Measurements from ENCODE around the gene SART1.

Gene SART1

GRCh38 chr11:65967329-65967934, 5.9 kb downstream of the SART1 start:
- no peak for DNase-seq

DNA sequence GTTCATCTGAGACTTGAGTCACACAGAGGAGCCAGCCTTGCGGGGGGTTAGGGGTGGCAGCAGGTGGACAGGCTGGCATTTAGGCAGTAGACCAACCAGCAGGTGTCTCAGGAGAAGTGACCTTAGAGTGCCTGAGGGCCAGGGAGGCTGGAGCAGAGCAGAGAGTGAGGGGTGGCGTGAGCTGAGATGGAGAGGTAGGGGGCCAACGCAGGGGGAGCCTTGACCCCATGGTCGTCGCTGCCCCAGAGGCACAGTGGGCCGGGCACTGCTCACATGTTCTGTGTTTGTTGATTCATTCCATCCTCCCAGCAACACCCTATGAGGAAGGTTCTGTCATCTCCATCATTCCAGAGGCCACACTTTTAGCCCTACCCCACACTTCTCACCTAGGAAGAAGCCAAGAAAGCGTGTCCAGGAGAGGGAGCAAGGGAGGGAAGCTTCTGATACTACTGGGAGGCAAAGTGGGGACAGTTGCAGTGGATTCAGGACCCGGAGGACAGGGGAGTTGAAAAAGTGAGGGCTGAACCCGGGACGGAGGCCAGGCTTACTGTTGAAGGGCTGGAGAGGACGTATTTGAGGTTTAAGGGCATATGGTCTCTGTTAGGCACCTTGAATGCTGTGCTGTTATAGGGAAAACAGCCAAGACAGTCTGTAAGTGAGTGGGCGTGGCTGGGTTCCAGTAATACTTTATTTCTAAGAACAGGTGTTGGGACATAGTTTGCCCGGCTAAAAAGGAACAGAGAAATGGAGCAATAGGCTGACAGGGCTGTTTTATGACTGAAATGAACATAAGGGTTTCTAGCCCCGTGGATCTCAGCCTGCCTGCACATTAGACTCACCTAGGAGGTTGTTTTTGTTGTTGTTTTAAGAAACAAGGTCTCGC, 7.3 kb downstream of the SART1 start:
- DNase-seq: no peak

- DNase-seq: no peak
Measured at GRCh38 chr11:65972116-65972515, 10.6 kb downstream of the SART1 start.

- no peak for DNase-seq
Measured at GRCh38 chr11:65973439-65974110, 12.0 kb downstream of the SART1 start.

GRCh38 chr11:65975771-65976170, 14.2 kb downstream of the SART1 start:
- DNase-seq: no peak

GRCh38 chr11:65976216-65977176, 15.0 kb downstream of the SART1 start:
- DNase-seq: no peak

DNA sequence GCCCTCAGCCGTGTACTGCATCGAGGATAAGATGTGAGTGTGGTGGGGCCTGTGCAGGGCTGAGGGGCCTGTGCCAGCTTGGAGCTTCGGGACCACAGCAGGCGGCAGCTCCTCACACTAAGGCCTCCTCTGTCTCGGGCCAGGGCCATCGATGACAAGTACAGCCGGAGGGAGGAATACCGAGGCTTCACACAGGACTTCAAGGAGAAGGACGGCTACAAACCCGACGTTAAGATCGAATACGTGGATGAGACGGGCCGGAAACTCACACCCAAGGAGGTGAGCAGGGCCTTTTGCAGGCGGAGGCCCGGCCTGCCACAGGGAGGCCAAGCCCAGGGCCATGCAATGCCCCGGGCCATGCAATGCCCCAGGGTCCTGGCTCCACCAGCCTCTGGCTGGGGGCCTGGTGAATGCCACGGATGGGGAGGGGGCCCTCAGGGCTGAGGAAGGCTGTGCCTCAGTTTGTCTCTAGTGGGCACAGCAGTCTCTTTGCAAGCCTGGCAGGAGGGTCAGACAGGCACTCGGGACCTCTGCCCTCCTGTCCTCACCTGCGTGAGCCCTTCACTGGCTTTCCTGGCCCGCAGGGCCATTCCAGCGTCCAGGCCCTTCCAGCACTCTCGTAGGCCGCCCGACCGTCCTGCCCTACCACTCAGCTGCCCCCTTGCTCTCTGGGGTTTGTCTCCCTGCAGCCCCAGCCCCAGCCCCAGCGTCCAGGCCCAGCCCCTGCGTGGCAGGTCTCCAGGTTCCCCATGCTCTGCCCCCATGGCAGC, 16.3 kb downstream of the SART1 start:
- no peak for DNase-seq

GRCh38 chr11:65978391-65979238, 17.1 kb downstream of the SART1 start:
- DNase-seq: no peak

- no peak for DNase-seq
Measured at GRCh38 chr11:65979261-65979759, 17.8 kb downstream of the SART1 start.

DNA sequence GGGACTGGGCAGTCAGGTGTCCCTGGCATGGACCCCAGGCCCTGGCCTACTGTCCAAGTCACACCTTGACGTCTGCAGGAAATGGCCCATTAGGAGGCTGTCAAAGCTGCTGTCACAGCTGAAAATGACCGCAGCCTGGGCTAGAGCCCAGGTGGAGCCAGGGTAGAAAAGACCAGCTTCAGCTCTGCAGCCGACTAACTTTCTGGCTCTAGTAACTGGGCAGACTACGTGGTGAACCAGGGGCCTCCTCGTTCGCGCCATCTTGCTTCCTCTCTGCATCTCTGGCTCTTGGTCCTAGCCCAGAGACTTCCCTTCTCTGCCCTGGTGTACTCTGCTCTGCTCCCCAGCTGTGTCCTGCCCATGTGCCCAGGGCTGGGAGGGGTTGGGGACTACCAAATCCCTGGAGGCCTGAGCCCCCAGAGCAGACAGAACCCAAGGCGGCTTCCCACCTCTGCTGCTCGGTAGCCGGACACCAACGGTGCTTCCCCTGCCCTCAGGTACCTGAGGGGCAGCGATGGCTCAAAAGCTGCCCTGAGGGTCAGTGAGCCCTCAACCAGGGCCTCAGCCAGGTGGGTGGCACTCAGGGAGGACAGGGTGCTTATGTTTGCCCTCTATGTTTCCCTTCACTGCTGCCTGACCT, 19.7 kb downstream of the SART1 start:
- DNase-seq: no peak

DNA sequence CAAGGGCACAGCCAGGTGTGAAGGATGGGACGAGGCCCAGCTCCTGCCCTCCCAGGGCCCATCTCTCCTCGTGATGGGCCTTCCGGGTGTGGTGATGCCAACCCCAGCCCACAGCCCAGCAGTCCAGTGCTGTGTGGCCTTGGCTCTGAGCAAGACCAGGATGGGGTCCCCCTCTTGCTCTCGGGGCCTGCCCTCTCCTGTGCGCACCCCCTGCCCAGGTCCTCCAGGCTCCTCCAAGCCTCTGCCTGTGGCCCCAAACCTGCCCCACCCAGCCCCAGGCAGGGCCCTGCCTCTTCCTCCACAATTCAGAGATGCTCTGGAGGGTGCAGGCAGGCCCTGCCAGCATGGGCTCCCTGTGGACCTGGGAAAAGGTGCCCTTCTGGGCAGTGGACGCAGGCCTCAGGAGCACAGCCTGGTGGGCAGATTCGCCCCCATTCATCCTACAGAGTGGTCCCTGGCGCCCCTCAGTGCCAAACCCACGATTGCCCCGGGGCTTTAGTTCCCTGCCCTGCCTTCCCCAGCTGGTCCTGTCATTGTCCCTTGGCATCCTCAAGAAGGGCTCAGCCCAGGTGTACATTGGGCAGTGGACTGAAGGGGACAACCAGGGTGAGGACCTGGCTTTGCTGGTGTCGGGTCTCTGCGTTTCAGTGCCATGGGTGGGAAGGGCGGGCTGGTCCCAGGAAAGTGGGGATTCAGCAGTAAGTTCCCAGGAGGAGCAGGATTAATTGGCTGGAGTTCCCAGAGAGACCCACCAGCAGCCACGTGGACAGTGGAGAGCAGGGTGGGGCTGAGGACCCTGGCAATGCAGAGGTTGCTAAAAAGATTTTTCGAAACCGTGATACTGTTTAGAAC, 20.7 kb downstream of the SART1 start:
- no peak for DNase-seq

DNA sequence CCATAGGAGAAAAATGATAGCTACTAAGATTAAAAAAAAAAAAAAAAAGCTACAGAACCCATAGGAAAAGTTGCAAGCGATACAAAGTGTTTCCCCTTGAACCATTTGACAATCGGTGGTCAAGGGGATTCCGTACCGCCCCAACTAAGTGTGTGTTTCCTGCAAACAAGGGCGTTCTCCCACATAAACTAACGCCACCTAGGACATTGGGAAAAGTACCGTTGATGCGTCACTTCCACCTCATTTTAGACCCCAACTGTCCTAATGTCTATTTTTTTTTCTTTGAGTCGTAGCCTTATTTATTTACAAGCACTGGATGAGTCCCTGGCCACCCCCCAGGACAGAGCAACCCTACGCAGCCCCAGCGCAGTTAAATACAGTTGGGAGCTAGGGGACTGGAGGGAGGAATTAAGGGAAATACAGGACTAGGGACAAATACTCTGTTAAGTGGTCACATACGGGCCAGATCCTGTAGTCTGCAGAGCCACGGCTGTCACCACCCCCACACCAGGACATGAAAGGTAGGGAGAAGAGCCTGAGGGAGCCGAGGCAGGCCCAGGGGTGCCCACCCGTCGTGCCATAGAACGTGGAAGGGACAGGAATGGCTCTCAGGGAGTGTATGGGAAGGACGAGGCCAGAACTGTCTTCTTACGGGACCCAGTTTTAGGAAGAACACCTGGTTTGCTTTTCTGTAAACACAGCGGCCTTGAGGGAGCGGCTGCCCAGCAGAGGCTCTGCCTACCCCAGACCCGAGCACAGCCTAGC, 21.5 kb downstream of the SART1 start:
- no peak for DNase-seq

DNA sequence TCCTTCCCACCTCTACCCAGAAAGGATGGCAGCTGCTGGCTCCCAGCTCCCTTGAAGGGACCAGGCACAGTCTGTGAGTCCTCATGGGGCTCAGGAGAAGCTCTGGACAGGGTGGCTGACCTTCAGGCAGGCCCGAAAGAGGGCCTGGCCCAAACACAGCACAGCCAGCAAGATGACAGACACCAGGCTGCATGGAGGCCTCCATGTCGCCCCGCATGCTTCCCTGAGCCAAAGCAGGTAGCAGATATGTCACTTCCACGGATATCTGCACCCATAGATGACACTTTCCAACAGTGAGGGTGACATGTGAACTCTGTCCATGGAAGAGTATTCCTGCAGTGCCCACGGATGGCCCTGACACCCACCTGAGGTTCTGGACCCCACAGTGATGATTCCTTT, 22.1 kb downstream of the SART1 start:
- no peak for DNase-seq

DNA sequence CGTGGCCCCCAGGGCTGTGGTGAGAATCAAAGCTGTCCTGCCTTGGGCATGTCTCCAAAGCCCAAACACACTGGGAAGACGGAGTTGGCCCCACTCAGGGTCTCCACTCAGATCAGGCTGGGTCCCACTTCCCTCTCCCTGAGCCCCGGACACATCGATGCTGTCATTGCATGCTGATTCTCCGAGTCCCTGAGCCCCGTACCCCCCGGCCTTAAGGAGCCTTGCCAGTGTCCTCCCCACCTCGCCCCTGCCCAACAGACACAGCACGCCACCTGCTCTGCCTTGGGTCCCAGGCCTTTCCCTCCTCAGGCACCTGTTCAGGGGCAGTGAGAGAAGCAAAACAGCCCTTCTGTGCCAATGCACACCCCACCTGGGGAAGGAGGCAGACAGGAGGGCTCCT, 25.8 kb downstream of the SART1 start:
- no peak for DNase-seq

DNA sequence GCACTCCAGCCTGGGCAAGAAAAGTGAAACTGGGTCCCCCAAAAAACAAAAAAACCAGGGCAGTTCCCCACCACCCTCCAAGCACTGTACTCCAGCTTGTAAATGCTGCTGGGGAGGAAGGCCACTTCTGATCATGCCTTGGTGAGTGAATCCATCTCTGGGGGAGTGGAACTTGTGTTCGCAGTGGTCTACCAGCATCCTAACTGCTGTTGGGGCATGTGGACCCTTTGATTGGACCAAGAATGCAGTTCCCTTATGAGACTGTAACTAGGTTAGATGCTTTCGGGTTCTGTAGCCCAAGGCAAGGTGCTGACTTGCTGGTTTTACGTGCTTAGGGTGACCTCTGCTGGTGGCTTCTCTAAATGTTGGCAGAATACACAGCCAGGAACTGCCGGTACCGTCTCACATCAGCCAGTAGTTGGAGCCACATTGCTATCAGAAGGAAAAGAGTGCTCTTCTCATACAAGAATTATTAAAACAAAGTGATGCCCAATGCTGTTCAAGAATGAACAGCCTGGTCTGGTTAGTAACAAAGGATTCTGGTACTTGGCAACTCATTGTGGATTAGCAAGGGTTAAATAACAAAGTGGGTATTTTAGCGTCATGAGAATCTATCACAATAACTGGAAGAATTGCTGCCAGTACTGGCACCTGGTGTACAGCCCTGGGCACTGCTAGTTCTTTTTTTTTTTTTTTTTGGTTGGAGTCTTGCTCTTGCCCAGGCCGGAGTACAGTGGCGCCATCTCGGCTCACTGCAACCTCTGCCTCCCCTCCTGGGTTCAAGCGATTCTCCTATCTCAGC, 27.5 kb downstream of the SART1 start:
- peak; percentile 65 for DNase-seq

GRCh38 chr11:65992056-65992455, 30.5 kb downstream of the SART1 start:
- no peak for DNase-seq

- DNase-seq: no peak
Measured at GRCh38 chr11:65997286-65997685, 35.8 kb downstream of the SART1 start.
